K562 (cell line): ENCODE measurements around the gene TRIO. TPM values are rescaled to one million over a fixed set of nuclear protein-coding genes. Genes with fewer than 3 reads are reported as not detected.

Source experiments
- ATAC-seq: fragments of 200-7000 bp; cut with Tn5 transposase; 3 replicates; pipeline ENCODE4 v1.9.1; 2020; ENCODE audit warnings: moderate library complexity
- BruUV-seq: library from RNA; stranded (reverse); fragments of 400-500 nt; replicated peaks from 2 replicates; lab custom pipeline; 2021; lab: Mats Ljungman, UMichigan
- CTCF ChIA-PET: fragments of 300-600 bp; formaldehyde crosslinking; extraction: SDS; loops from one replicate; lab custom pipeline; 2021; ENCODE audit warnings: low intra/inter-chr PET ratio; lab: Yijun Ruan, JAX
- POLR2A ChIA-PET: fragments of 300-600, 350-650 bp; sonication (Branson Sonifier 250); formaldehyde crosslinking; extraction: SDS; loops from one replicate; lab custom pipeline; 2021; ENCODE audit warnings: antibody characterized with exemption, inconsistent platforms; lab: Yijun Ruan, JAX
- DNase-seq, 4 experiments: peaks; one replicate each; pipeline versions ENCODE4 v3.0.0 to v3.0.0-alpha.2; 2011 to 2018; ENCODE audit warnings: low spot score in 3 of 4, mixed read lengths in 3 of 4; ENCODE audit errors: extremely low read depth in 1 of 4
- FAIRE-seq: peaks from 2 replicates; lab custom pipeline; 2011; peaks lifted over from hg19 to GRCh38; lab: Jason Lieb, UNC
- H2AFZ ChIP-seq: 2 replicates; pipeline ENCODE4 v1.6.0; 2011; ENCODE audit warnings: low read depth, low read length, control low read depth, inconsistent platforms
- H3K27ac ChIP-seq: fragments of 200-600 bp; 3 replicates; pipeline ENCODE4 v1.8.0; 2011; ENCODE audit warnings: low read depth, mild to moderate bottlenecking, control low read depth, inconsistent platforms, low read length, moderate library complexity, mixed read lengths; ENCODE audit errors: extremely low read depth
- H3K27me3 ChIP-seq, 2 experiments: fragments of 300-600 bp in 1 of 2; 2 replicates in 1 of 2; 3 replicates in 1 of 2; pipeline versions ENCODE4 v1.6.0 to v1.8.0; 2011; ENCODE audit warnings: inconsistent platforms in 2 of 2, low read length in 2 of 2, mild to moderate bottlenecking in 1 of 2, mixed read lengths in 1 of 2, moderate library complexity in 1 of 2; ENCODE audit not compliant: control insufficient read depth in 2 of 2, insufficient read depth in 2 of 2
- H3K36me3 ChIP-seq: fragments of 300-600 bp; 3 replicates; pipeline ENCODE4 v1.8.0; 2011; ENCODE audit warnings: mild to moderate bottlenecking, low read length, inconsistent platforms; ENCODE audit not compliant: control insufficient read depth, insufficient read depth
- H3K4me1 ChIP-seq, 2 experiments: fragments of 200-600 bp in 1 of 2; replicated peaks in 1 of 2; 2 replicates in 1 of 2; 3 replicates in 1 of 2; pipeline versions ENCODE4 v1.5.1 to v1.8.0; 2011; ENCODE audit warnings: inconsistent platforms in 2 of 2, low read length in 2 of 2, mild to moderate bottlenecking in 1 of 2, mixed read lengths in 1 of 2, moderate library complexity in 1 of 2; ENCODE audit not compliant: control insufficient read depth in 2 of 2, insufficient read depth in 2 of 2
- H3K4me2 ChIP-seq: 2 replicates; pipeline ENCODE4 v1.6.1; 2011; ENCODE audit warnings: low read length, control low read depth, inconsistent platforms, mixed read lengths; ENCODE audit not compliant: insufficient read depth
- H3K4me3 ChIP-seq: fragments of 200-600 bp; sonication (generic), shearing (Covaris generic); 2 replicates; pipeline ENCODE4 v1.5.1; 2016; ENCODE audit warnings: control low read depth, inconsistent platforms
- H3K79me2 ChIP-seq: fragments of 200-600 bp; 3 replicates; pipeline ENCODE4 v1.8.0; 2011; ENCODE audit warnings: low read length, inconsistent platforms; ENCODE audit not compliant: control insufficient read depth, insufficient read depth
- H3K9ac ChIP-seq, 2 experiments: 2 replicates each; pipeline versions ENCODE4 v1.6.0 to v1.6.1; 2011; ENCODE audit warnings: low read depth in 2 of 2, low read length in 2 of 2, control low read depth in 1 of 2, inconsistent platforms in 1 of 2, mild to moderate bottlenecking in 1 of 2, mixed read lengths in 1 of 2; ENCODE audit not compliant: insufficient read depth in 1 of 2
- H3K9me1 ChIP-seq: one replicate; pipeline ENCODE4 v1.6.0; 2011; ENCODE audit warnings: inconsistent platforms, mild to moderate bottlenecking, low read length, moderate library complexity; ENCODE audit not compliant: control insufficient read depth, insufficient read depth
- H3K9me3 ChIP-seq: replicated peaks from 2 replicates; pipeline ENCODE4 v1.5.1; 2011; ENCODE audit warnings: low read depth, low read length, inconsistent platforms; ENCODE audit not compliant: control insufficient read depth, insufficient read depth
- H4K20me1 ChIP-seq: replicated peaks from 2 replicates; pipeline ENCODE4 v1.6.1; 2011; ENCODE audit warnings: low read length, inconsistent platforms, mixed read lengths; ENCODE audit not compliant: control insufficient read depth, insufficient read depth
- CAMTA2 ChIP-seq: fragments of 250-450 bp; sonication (Bioruptor Pico); conservative IDR thresholded peaks from 2 replicates; pipeline ENCODE4 v1.5.1; 2022
- FOXK2 ChIP-seq, 2 experiments: fragments of 450-650 bp; IDR thresholded peaks in 1 of 2; conservative IDR thresholded peaks in 1 of 2; 2 replicates each; pipeline ENCODE4 v1.6.1; 2016; ENCODE audit warnings: low read depth in 2 of 2, mild to moderate bottlenecking in 1 of 2
- RBFOX2 ChIP-seq: fragments of 200-400 bp; formaldehyde crosslinking; IDR thresholded peaks from 2 replicates; pipeline ENCODE4 v1.6.1; 2017; ENCODE audit warnings: low read depth, mild to moderate bottlenecking, low read length, moderate library complexity
- SETDB1 ChIP-seq: IDR thresholded peaks from one replicate; pipeline ENCODE4 v1.6.1; 2012; ENCODE audit warnings: low read length, control low read depth, inconsistent platforms
- XRCC5 ChIP-seq: fragments of 200-400 bp; formaldehyde crosslinking; IDR thresholded peaks from 2 replicates; pipeline ENCODE4 v1.6.1; 2017; ENCODE audit warnings: low read depth, mild to moderate bottlenecking, low read length
- ZKSCAN1 ChIP-seq: fragments of 150-350 bp; IDR thresholded peaks from 2 replicates; pipeline ENCODE4 v1.6.1; 2016; ENCODE audit warnings: low read depth, low read length
- ZNF24 ChIP-seq: fragments of 450-650 bp; IDR thresholded peaks from 2 replicates; pipeline ENCODE4 v1.6.1; 2016
- ZNF408 ChIP-seq: fragments of 250-450 bp; sonication (Bioruptor Pico); IDR thresholded peaks from 2 replicates; pipeline ENCODE4 v1.4.0; 2020; ENCODE audit warnings: low read depth, mild to moderate bottlenecking, moderate library complexity
- WGBS: fragments of 100-300 bp; shearing (Covaris generic); methylation state at CpG from one replicate; pipeline ENCODE4 v1.1.6; 2016; ENCODE audit warnings: low coverage, mixed read lengths; ENCODE audit not compliant: insufficient coverage; ENCODE audit errors: missing lambda C conversion rate; 5-methylcytosine and 5-hydroxymethylcytosine counted together
- in situ Hi-C: fragments of 300-500 bp; cut with MboI; formaldehyde crosslinking; loops from 4 replicates; pipeline ENCODE4 v1.15.0; 2018; ENCODE audit warnings: inconsistent platforms, mixed read lengths
- intact Hi-C: fragments of 100-400 bp; cut with micrococcal nuclease; formaldehyde crosslinking; loops from 2 replicates; pipeline ENCODE4 v1.14.2; 2022
- polyA plus RNA-seq, 8 experiments: library from polyadenylated mRNA; depleted of rRNA in 4 of 8; stranded (reverse) in 5 of 8; unstranded in 3 of 8; fragments of >200 nt; fragmentation: Nextera tagmentation in 2 of 8; fragmentation: Illumina TruSeq in 1 of 8; extraction: Ambion mirVana in 2 of 8; extraction: Trizol in 1 of 8; gene quantifications; 2 replicates each; pipeline versions ENCODE4 v1.2.1 to v1.2.3, GENCODE V29; 2011 to 2014; ENCODE audit warnings: inconsistent platforms in 1 of 8, missing spikeins in 1 of 8
- total RNA-seq, 7 experiments: library from RNA; depleted of rRNA in 6 of 7; stranded (reverse); fragments of >200 nt in 6 of 7; fragmentation: Illumina TruSeq in 2 of 7; extraction: Trizol in 2 of 7; gene quantifications; 2 replicates each; pipeline versions ENCODE4 v1.2.1 to v1.2.3, GENCODE V29; 2011 to 2021; ENCODE audit warnings: low replicate concordance in 1 of 7
- TF ChIP-seq, protein P1 (sequence below): sonication (generic); formaldehyde crosslinking; IDR thresholded peaks from 2 replicates; pipeline ENCODE4 v1.8.0; 2023; ENCODE audit warnings: mild to moderate bottlenecking, missing genetic modification reagents
- TF ChIP-seq, protein P2 (sequence below): fragments of 450-650 bp; formaldehyde crosslinking; IDR thresholded peaks from 2 replicates; pipeline ENCODE4 v1.4.0; 2022; ENCODE audit warnings: missing genetic modification characterization
- TF ChIP-seq, protein P3 (sequence below): fragments of 450-650 bp; IDR thresholded peaks from 2 replicates; pipeline ENCODE4 v1.6.1; 2016
- TF ChIP-seq, protein P4 (sequence below): IDR thresholded peaks from 3 replicates; pipeline ENCODE4 v1.6.1; 2011; ENCODE audit warnings: borderline replicate concordance, mild to moderate bottlenecking; ENCODE audit not compliant: insufficient read length, insufficient read depth

The TRIO gene
- total and polyA plus RNA-seq, 9 of the 15 experiments (the other 6 are each of a cell fraction or from before 2014, with no cell fraction given) = 0.24 to 5.0 (median 1.1) TPM

DNA sequence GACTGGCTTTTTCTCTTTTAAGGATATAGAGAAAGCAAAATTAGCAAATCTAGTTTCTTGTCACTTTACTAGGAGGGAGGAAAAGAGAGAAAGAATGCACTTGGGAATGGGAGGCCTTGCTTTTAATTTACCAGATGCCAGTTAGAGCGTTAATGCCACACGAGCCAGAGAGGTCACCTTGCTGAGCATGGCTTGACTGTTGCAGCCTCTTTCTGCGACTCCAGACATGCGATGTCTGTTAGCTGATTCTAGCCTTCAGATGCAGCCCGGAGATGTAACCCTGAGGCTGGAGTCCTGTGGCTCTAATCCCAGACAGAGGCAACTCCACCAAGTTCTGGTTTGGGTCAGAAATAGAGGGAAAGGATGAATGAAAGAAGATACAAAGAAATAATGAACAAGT lies 152.5 kb downstream of the TRIO start (continued):
- no peak for TF ChIP-seq SETDB1
- TF ChIP-seq ZKSCAN1 = no peak
- TF ChIP-seq ZNF408 (CRISPR knock-in tag) = no peak
- TF ChIP-seq CAMTA2 (CRISPR knock-in tag) = no peak
- TF ChIP-seq, protein P1, sequence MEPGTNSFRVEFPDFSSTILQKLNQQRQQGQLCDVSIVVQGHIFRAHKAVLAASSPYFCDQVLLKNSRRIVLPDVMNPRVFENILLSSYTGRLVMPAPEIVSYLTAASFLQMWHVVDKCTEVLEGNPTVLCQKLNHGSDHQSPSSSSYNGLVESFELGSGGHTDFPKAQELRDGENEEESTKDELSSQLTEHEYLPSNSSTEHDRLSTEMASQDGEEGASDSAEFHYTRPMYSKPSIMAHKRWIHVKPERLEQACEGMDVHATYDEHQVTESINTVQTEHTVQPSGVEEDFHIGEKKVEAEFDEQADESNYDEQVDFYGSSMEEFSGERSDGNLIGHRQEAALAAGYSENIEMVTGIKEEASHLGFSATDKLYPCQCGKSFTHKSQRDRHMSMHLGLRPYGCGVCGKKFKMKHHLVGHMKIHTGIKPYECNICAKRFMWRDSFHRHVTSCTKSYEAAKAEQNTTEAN (CRISPR knock-in tag) = no peak

DNA sequence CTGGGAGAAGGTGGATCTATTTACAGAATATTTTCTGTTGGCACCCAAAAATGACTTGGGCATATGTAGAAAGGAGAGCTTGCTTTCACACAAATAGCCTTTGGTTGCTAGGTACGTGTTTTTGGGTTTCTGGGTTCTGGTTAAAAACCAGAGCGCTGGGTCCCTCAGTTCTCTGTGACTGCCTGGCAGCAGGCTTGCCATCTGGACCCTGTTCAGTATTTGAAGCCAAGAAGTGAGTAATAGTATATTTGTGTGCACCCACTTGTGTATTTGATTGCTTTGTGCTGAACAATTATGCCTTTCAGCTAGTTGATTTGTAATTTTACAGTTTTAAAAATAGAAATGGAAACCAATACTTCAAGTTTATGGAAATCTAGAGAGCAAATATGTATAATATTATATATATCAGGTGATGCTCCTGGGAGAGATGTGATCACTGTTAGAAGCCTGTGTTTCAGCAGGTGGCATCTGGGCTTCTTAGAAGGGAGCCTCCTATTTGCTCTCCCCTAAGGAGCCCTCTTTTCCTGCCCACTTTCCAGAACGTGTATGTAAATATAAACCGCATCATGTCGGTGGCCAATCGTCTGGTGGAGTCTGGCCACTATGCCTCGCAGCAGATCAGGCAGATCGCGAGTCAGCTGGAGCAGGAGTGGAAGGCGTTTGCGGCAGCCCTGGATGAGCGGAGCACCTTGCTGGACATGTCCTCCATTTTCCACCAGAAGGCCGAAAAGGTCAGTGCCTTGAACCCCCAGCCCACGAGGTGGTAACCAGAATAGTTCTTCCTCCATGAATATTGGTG lies 153.6 kb downstream of the TRIO start:
- no peak for ATAC-seq
- in situ Hi-C loops = no loop called here
- Histone ChIP-seq H3K9ac (no peak overlapping the region), H3K27ac (no peak overlapping the region), H3K4me2 (no peak overlapping the region), H3K9me3 (no peaks in the 10 kb centered on the region), H3K79me2 (no peaks in the 10 kb centered on the region), H3K9me1 (no peaks in the 10 kb centered on the region), H3K27me3 (peaks cover 15 to 28% of the 10 kb centered on the region in 2 experiments; a peak in 4 of 5 replicates), H3K4me3 (no peak overlapping the region), H3K36me3 (no peaks in the 10 kb centered on the region), H3K4me1 (no peaks in the 10 kb centered on the region; a peak in 1 of 5 replicates), H2AFZ (no peak overlapping the region), H4K20me1 (no peaks in the 10 kb centered on the region; the same call in 1 of the 2 replicates)
- no peak for TF ChIP-seq ZNF408 (CRISPR knock-in tag)
- no peak for TF ChIP-seq XRCC5
- no peak for TF ChIP-seq ZNF24
- no peak for TF ChIP-seq FOXK2 (conservative IDR thresholded peaks at IDR 0.05 in 1 of 2, IDR thresholded peaks at IDR 0.05 in 1 of 2; ENCODE audit: low read depth in 2 of 2)
- TF ChIP-seq, protein P2, sequence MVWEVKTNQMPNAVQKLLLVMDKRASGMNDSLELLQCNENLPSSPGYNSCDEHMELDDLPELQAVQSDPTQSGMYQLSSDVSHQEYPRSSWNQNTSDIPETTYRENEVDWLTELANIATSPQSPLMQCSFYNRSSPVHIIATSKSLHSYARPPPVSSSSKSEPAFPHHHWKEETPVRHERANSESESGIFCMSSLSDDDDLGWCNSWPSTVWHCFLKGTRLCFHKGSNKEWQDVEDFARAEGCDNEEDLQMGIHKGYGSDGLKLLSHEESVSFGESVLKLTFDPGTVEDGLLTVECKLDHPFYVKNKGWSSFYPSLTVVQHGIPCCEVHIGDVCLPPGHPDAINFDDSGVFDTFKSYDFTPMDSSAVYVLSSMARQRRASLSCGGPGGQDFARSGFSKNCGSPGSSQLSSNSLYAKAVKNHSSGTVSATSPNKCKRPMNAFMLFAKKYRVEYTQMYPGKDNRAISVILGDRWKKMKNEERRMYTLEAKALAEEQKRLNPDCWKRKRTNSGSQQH (CRISPR knock-in tag) = no peak
- TF ChIP-seq, protein P3, sequence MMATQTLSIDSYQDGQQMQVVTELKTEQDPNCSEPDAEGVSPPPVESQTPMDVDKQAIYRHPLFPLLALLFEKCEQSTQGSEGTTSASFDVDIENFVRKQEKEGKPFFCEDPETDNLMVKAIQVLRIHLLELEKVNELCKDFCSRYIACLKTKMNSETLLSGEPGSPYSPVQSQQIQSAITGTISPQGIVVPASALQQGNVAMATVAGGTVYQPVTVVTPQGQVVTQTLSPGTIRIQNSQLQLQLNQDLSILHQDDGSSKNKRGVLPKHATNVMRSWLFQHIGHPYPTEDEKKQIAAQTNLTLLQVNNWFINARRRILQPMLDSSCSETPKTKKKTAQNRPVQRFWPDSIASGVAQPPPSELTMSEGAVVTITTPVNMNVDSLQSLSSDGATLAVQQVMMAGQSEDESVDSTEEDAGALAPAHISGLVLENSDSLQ = no peak
- TF ChIP-seq, protein P4, sequence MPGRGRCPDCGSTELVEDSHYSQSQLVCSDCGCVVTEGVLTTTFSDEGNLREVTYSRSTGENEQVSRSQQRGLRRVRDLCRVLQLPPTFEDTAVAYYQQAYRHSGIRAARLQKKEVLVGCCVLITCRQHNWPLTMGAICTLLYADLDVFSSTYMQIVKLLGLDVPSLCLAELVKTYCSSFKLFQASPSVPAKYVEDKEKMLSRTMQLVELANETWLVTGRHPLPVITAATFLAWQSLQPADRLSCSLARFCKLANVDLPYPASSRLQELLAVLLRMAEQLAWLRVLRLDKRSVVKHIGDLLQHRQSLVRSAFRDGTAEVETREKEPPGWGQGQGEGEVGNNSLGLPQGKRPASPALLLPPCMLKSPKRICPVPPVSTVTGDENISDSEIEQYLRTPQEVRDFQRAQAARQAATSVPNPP = no peak
- TF ChIP-seq RBFOX2 = no peak
- 19% methylated on average over 14 of the region's 14 CpGs for WGBS
- CTCF ChIA-PET = no interaction called here
- BruUV-seq = no TSS peak
- POLR2A ChIA-PET = no interaction called here
- no peak for FAIRE-seq
- no peak for DNase-seq
- intact Hi-C loops = no loop called here
